NCI-H226 (cell line): Measurements from ENCODE around the gene COL24A1.

Experiments
- DNase-seq: peaks from one replicate; pipeline ENCODE4 v3.0.0-alpha.2; 2015

The COL24A1 gene

GRCh38 chr1:86069757-86070145, 86.8 kb downstream of the COL24A1 start:
- DNase-seq, result peak; percentile 63

DNA sequence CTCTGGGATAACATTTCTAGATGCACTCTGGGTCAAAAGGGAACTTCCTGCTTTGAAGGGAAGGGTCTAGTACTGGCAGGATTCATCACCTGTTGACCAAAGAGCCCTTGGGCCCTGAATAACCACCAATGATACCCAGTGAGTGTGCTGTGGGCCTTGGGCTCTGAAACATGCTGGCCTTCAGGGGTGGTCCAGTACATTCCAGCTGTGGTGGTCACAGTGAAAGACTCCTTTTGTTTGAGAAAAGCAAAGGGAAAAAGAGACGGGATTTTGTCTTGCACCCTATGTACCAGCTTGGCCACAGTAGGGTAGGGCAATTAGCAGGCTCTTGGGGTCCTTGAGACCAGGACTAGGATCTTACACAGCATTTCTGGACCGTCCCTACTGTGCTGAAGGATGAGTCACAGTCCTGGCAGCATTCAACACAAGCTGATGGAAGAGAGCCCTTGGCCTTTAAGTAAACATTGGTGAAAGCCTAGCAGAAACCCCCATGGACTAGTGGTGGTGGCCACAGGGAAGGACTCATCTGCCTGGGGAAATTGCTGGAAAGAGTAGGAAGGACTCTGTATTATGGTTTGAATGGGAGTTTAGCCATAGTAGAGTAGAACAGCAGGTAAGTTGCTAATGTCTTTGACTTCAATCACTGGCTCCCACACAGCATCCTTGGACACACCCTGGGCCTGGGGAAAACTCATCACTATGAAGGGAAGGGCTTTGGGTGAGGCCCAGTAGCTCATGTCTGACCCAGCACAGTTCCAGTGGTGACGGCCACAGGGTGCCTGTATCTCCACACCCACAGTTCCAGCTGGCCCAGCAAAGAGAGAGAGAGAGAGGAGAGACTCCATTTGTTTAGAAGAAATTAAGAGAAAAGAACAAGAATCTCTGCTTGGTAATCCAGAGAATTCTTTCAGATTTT, 87.5 kb downstream of the COL24A1 start:
- DNase-seq, result peak; percentile 1

DNA sequence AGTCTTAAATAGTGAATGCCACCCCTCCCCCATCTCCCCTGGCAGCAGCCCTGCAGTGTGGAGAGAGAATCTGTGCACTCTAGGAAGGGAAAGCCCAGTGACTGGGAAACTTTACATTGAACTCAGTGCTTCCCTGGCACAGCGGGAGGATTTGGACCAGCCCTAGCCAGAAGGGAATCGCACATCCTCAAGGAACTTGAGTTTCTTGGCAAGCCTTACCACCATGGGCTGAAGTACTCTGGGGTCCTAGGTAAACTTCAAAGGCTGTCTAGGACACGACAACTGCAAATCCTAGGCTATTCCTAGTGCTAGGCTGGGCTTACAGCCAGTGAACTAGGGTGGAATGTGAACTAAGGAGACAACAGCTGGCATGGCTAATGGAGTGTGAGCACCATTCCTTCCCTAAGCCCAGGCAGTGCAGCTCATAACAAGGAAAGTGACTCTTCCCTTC, 88.3 kb downstream of the COL24A1 start:
- DNase-seq, result peak; percentile 48

- no peak for DNase-seq
Measured at GRCh38 chr1:86067626-86068025, 88.9 kb downstream of the COL24A1 start.

GRCh38 chr1:86064899-86065298, 91.7 kb downstream of the COL24A1 start:
- no peak for DNase-seq

- DNase-seq, result no peak
Measured at GRCh38 chr1:86063721-86064120, 92.9 kb downstream of the COL24A1 start.

- no peak for DNase-seq
Measured at GRCh38 chr1:86062453-86062852, 94.1 kb downstream of the COL24A1 start.

DNA sequence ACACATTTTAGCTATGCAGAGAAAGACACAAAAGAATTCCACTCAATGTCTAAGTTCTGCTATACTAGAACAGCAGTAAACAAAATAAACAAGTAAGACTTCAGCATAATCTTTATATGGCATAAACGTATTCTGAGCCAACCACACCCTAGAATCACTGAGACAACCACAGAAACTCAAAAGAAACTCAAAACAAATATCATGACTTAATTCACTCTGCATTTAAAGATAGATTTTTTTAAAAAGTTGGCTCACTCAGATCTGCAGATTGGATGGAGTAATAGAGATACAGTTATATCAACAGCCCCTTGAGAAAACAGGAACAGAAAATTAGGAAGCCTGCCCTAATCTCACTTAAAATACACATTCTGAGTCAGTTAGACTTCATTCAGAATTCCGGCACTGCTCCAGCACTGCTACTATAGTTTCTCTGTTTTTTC, 95.0 kb downstream of the COL24A1 start:
- no peak for DNase-seq

- no peak for DNase-seq
Measured at GRCh38 chr1:86054396-86054795, 102.2 kb downstream of the COL24A1 start.

DNA sequence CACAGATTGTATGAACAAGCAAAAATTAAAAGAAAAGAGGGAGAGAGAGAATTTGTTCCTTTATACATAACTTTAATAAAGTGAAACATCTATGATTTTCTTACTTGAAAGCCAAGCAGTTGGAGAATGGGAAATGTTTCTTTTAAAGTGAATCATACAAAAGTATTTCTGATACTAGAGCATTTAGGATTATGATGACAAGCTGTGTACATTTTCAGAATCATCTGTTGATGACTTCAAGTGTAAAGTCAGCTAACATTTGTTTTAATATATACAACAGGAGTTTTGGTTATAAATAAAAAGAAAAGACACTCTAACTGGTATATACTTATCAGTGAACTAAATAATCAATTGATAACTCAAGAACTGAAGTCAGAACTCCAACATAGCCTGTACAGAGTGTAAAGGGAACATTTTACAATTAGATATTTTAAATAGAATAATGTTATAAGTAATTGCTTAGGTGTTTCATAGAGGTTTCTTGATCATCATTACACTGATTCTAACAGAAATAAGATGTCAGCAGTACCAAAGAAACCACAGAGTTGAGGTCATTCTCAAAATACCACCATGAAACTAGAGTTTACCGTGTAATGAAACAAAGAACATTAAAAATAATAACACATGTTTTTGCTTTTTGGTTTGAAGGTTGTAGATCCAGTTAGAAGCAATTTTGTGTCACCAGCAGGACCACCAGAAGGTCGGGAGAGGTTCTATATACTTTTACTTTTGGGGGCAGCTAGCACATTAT, 103.4 kb downstream of the COL24A1 start:
- no peak for DNase-seq

- DNase-seq, result no peak
Measured at GRCh38 chr1:86035101-86035500, 121.5 kb downstream of the COL24A1 start.

- DNase-seq, result no peak
Measured at GRCh38 chr1:86030180-86030579, 126.4 kb downstream of the COL24A1 start.

DNA sequence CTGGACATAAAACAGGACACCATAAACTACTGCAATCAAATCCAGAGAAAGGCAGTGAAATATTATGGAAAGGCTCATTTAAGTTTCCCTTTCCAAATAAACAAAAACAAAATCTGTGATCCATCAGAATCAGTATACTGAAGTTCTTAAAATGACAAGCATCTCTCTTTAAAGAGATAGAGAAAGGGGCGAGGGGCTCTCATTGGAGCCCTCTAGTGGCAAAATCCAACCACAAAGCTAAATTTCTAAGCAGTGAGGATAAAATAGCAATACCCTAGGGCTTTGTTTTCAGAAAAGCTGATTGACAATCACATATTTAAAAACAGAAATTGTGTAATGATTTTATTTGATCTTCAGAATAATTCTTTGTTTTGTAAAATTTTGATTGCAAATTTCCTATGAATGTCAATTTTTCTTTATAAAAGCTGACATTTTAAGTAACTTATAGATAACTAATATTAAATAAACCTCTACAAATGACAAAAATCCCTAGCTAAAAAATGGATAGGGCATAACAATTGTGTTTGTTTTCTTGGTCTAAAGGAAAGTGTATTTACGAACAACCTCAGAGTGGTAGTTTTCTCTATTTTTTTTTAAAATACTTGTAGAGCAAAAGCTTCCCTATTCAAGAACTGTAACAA, 138.2 kb downstream of the COL24A1 start:
- no peak for DNase-seq

DNA sequence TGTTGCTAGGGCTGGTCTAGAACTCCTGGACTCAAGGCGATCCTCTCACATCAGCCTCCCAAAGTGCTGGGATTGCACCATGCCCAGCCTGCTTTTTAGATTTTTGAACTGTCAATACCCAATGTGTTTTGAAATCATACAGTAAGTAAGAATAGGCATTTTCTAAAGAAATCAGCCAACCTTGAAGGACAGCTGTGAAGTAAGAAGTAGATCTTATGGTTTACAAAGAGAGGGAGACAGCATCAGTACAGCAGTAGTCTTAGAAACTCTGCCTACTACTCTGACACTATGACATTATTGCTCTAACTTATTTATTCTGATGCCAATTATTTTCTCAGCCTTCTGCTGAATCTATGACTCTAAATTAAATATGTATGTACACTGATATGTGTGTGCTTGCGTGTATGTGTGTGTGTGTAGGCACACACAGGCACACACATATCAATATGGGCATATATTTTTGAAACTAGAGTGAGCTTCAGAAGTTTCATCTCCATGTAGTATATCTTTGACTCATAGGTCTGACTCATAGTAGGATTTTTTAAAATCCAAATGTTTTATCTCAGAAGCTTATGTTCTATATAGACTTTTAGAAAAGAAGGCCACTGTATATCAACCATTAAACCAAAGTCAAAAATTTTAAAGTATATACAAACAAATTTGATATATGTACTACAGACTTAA, 140.4 kb downstream of the COL24A1 start:
- no peak for DNase-seq

DNA sequence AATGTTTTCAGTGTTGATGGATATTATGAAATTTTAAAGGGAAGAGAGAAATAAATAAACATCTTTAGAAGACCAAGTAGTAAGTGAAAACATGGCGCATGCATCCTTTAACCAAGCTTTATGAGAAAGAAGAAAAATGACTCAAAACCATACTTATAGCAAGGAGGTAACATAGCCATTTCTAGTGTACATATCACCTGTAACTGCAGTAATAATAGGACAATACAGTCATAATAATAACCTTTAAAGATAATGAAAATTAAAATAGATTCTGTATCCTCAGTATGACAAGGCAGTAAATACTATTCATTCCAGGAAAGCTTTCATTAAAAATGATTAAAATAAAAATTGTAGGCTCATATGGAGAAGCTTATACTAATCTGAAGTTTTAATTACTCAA, 141.2 kb downstream of the COL24A1 start:
- no peak for DNase-seq

GRCh38 chr1:86000601-86001000, 156.0 kb downstream of the COL24A1 start:
- no peak for DNase-seq

- DNase-seq, result no peak
Measured at GRCh38 chr1:85998105-85998855, 158.3 kb downstream of the COL24A1 start.

DNA sequence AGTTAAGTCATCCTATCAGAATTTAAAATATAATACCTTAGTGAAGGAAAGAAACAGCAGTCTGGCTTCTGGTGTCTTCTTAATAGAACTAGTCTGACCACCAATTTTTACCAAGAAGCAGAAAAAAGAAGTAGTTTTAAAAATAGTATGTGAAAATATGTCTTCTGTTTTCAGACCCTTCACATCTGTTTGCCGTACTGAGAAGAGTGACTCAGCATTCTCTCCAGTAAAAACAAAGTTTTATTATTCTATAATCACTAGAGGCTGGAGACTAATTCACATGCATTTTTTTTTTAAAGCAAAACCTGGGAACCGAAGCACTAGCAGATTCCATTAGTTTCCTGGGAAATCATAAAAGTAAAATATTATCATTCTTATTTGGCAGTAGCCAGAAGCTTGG, 163.8 kb downstream of the COL24A1 start:
- no peak for DNase-seq

DNA sequence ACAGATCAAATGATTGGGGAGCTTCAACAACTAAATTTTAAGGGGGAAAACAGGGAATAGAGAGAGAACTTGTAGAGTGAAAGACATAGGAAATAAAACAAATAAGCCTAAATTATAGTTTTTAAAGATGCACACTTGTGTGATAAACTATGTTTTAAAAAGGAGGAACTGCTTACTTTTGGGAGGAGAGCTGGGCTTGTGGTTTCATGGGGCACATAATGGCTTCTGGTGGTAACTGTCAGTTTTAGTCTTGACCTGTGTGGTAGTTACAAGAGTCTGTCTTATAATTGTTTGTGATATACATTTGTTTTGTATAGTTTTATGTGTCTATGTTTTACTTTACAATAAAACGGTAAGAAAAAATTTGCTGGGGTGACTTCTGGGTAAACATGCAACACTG, 165.3 kb downstream of the COL24A1 start:
- DNase-seq, result no peak

DNA sequence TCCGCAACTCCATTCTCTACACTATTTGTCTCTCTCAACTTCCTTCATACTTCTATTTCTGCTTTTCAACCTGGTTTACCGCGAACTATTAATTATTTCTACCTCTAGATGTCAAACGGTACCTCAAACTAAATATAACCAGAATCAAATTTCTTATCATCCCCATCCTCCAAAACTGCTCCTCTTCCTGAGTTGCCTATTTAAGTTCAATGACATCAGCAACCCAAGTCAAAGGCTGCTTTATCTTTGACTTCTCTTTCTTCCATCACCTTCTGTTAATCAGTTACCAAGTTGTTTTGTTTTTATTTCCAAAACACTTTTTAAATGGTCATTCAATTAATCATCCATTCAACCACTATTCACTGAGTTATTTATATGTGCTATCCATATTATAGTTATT, 171.9 kb downstream of the COL24A1 start:
- DNase-seq, result no peak

GRCh38 chr1:85983316-85983715, 173.3 kb downstream of the COL24A1 start:
- DNase-seq, result no peak
